ENCODE results near the gene TBCK. TPM values are rescaled to one million over a fixed set of nuclear protein-coding genes. Genes with fewer than 3 reads are reported as not detected.
"Not testable (repeated sequence)": the region's sequence is repeated elsewhere in the genome, so short reads cannot be mapped to it uniquely, and the experiment has no call there.

Gene TBCK
- total RNA-seq, 1 donor from 2014 or later, result 81.4 TPM

- Mint-ChIP-seq H3K27me3 (ENCODE audit: unreplicated experiment) (no peaks in the 10 kb centered on the region), H3K4me3 (ENCODE audit: unreplicated experiment) (no peak overlapping the region), H3K27ac (ENCODE audit: unreplicated experiment) (peak overlapping the region; percentile 59), H3K36me3 (ENCODE audit: unreplicated experiment) (no peaks in the 10 kb centered on the region), H3K9me3 (ENCODE audit: unreplicated experiment) (peaks cover 4% of the 10 kb centered on the region), H3K4me1 (ENCODE audit: low read depth, unreplicated experiment) (peaks cover 4% of the 10 kb centered on the region)
- no peak for DNase-seq
- TF ChIP-seq CTCF (IDR thresholded peaks at IDR 0.05; ENCODE audit: partially characterized antibody, unreplicated experiment), result peak; percentile 88
Measured at GRCh38 chr4:106238820-106239420, 77.1 kb downstream of the TBCK start.

GRCh38 chr4:106231931-106232330 is 84.1 kb downstream of the TBCK start:
- Mint-ChIP-seq H3K27ac (ENCODE audit: unreplicated experiment) (no peak overlapping the region), H3K4me1 (ENCODE audit: low read depth, unreplicated experiment) (peaks cover 1% of the 10 kb centered on the region), H3K27me3 (ENCODE audit: unreplicated experiment) (no peaks in the 10 kb centered on the region), H3K4me3 (ENCODE audit: unreplicated experiment) (no peak overlapping the region), H3K9me3 (ENCODE audit: unreplicated experiment) (peaks cover 1% of the 10 kb centered on the region), H3K36me3 (ENCODE audit: unreplicated experiment) (no peaks in the 10 kb centered on the region)
- no peak for DNase-seq
- TF ChIP-seq CTCF (IDR thresholded peaks at IDR 0.05; ENCODE audit: partially characterized antibody, unreplicated experiment), result no peak

- Mint-ChIP-seq H3K27me3 (ENCODE audit: unreplicated experiment) (no peaks in the 10 kb centered on the region), H3K36me3 (ENCODE audit: unreplicated experiment) (peaks cover 13% of the 10 kb centered on the region), H3K9me3 (ENCODE audit: unreplicated experiment) (no peaks in the 10 kb centered on the region), H3K27ac (ENCODE audit: unreplicated experiment) (no peak overlapping the region), H3K4me3 (ENCODE audit: unreplicated experiment) (no peak overlapping the region), H3K4me1 (ENCODE audit: low read depth, unreplicated experiment) (no peaks in the 10 kb centered on the region)
- TF ChIP-seq CTCF (IDR thresholded peaks at IDR 0.05; ENCODE audit: partially characterized antibody, unreplicated experiment), result no peak
- DNase-seq, result no peak
Measured at GRCh38 chr4:106222548-106222947, 93.5 kb downstream of the TBCK start.

- not testable (repeated sequence) for H3K4me3 Mint-ChIP-seq (ENCODE audit: unreplicated experiment); H3K4me1 Mint-ChIP-seq (ENCODE audit: low read depth, unreplicated experiment); H3K9me3 Mint-ChIP-seq (ENCODE audit: unreplicated experiment)
Measured at GRCh38 chr4:106213291-106213690, 102.7 kb downstream of the TBCK start.

GRCh38 chr4:106210021-106210420 is 106.0 kb downstream of the TBCK start:
- Mint-ChIP-seq H3K4me1 (ENCODE audit: low read depth, unreplicated experiment) (peaks cover 16% of the 10 kb centered on the region), H3K4me3 (ENCODE audit: unreplicated experiment) (no peak overlapping the region), H3K27ac (ENCODE audit: unreplicated experiment) (peak overlapping the region; percentile 74), H3K36me3 (ENCODE audit: unreplicated experiment) (no peaks in the 10 kb centered on the region), H3K27me3 (ENCODE audit: unreplicated experiment) (no peaks in the 10 kb centered on the region), H3K9me3 (ENCODE audit: unreplicated experiment) (no peaks in the 10 kb centered on the region)
- DNase-seq, result no peak
- no peak for TF ChIP-seq CTCF (IDR thresholded peaks at IDR 0.05; ENCODE audit: partially characterized antibody, unreplicated experiment)

More at GRCh38 chr4:106213291-106213690, 102.7 kb downstream of the TBCK start:
- H3K27me3 Mint-ChIP-seq (ENCODE audit: unreplicated experiment); H3K36me3 Mint-ChIP-seq (ENCODE audit: unreplicated experiment); DNase-seq; H3K27ac Mint-ChIP-seq (ENCODE audit: unreplicated experiment): not testable (repeated sequence)

Measured in glutamatergic neuron (in vitro differentiated cells).